Tibial nerve (tissue), 4 donors: ENCODE data around the gene PRRT4. TPM values are rescaled to one million over a fixed set of nuclear protein-coding genes. Genes with fewer than 3 reads are reported as not detected.

Source experiments
- DNase-seq, 2 donors: peaks; one replicate each; pipeline ENCODE4 v3.0.0-alpha.2; 2019; ENCODE audit warnings: low spot score in 2 of 2
- H3K27ac ChIP-seq, 4 donors: fragments of 200-600 bp; sonication (generic) in 3 of 4; one replicate each; pipeline ENCODE4 v1.5.1; 2017 to 2019; ENCODE audit warnings: mild to moderate bottlenecking in 1 of 4
- H3K27me3 ChIP-seq, 2 donors: fragments of 200-600 bp; sonication (generic) in 1 of 2; one replicate each; pipeline versions ENCODE4 v1.5.1 to v1.6.0; 2017 to 2019
- H3K36me3 ChIP-seq, 3 donors: fragments of 200-600 bp; sonication (generic); one replicate each; pipeline ENCODE4 v1.5.1; 2018 to 2019
- H3K4me1 ChIP-seq, 4 donors: fragments of 200-600 bp; sonication (generic) in 3 of 4; one replicate each; pipeline ENCODE4 v1.5.1; 2017 to 2019
- H3K4me3 ChIP-seq, 4 donors: fragments of 200-600 bp; sonication (generic) in 3 of 4; one replicate each; pipeline ENCODE4 v1.5.1; 2017 to 2019; ENCODE audit warnings: mild to moderate bottlenecking in 1 of 4, moderate library complexity in 1 of 4
- H3K9me3 ChIP-seq, 4 donors: fragments of 200-600 bp; sonication (generic) in 3 of 4; one replicate each; pipeline ENCODE4 v1.5.1; 2017 to 2019
- CTCF ChIP-seq, 5 experiments: fragments of 200-600 bp in 3 of 5; fragments of 450-650 bp in 2 of 5; sonication (generic) in 3 of 5; IDR thresholded peaks; one replicate each; pipeline ENCODE4 v1.5.1; 2016 to 2019; ENCODE audit warnings: antibody characterized with exemption in 5 of 5, mild to moderate bottlenecking in 3 of 5, moderate library complexity in 2 of 5
- EP300 ChIP-seq, 2 donors: sonication (generic); formaldehyde crosslinking; IDR thresholded peaks; one replicate each; pipeline ENCODE4 v1.6.1; 2017; ENCODE audit warnings: antibody characterized with exemption in 2 of 2, mild to moderate bottlenecking in 1 of 2
- POLR2A ChIP-seq, 2 donors: fragments of 450-650 bp; IDR thresholded peaks; one replicate each; pipeline ENCODE4 v1.6.1; 2017; ENCODE audit warnings: antibody characterized with exemption in 2 of 2, mild to moderate bottlenecking in 2 of 2, moderate library complexity in 2 of 2
- WGBS, 2 donors: methylation state at CpG; one replicate each; pipeline ENCODE4 v1.1.5; 2018; 5-methylcytosine and 5-hydroxymethylcytosine counted together
- total RNA-seq, 4 donors: library from RNA; depleted of rRNA; stranded (reverse); fragments of >200 nt; gene quantifications; one replicate each; pipeline ENCODE4 v1.1.0, GENCODE V29; 2016

Gene PRRT4
- total RNA-seq, 4 donors from 2014 or later = 0.78 to 6.6 (median 2.6) TPM

GRCh38 chr7:128363261-128363721, 1.8 kb upstream of the PRRT4 start:
- H3K4me3 ChIP-seq = no peak overlapping the region
- no peak for DNase-seq
- H3K27me3 ChIP-seq = peaks cover 0 to 50% of the 10 kb centered on the region in 2 donors
- peaks cover 0 to 23% (median 7%) of the 10 kb centered on the region in 4 donors for H3K4me1 ChIP-seq
- H3K36me3 ChIP-seq = no peaks in the 10 kb centered on the region
- no peak for TF ChIP-seq POLR2A (IDR thresholded peaks at IDR 0.05)
- no peak for TF ChIP-seq CTCF (IDR thresholded peaks at IDR 0.05)
- no peak for TF ChIP-seq EP300 (IDR thresholded peaks at IDR 0.05)
- H3K9me3 ChIP-seq = no peaks in the 10 kb centered on the region
- WGBS, 2 donors = 78 to 82% methylated on average over 6 of the region's 6 CpGs
- H3K27ac ChIP-seq = no peak overlapping the region

DNA sequence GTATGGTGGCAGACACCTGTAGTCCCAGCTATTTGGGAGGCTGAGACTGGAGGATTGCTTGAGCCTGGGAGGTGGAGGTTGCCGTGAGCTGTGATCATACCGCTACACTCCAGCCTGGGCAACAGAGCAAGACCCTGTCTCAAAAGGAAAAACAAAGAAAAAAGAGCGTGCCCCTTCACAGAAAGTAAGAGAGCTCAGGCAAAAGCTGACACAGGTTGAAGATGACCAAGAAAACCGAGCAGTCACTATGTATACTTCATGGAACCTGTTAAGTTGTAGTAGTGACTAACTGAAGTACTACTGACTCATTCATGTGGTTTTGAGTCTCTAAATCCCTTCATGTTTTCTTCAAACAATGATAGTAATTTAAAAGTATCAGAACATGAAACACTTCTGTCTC, 1.2 kb upstream of the PRRT4 start:
- H3K27ac ChIP-seq = no peak overlapping the region
- H3K27me3 ChIP-seq = peaks cover 0 to 45% of the 10 kb centered on the region in 2 donors
- no peaks in the 10 kb centered on the region for H3K36me3 ChIP-seq
- H3K4me3 ChIP-seq = no peak overlapping the region
- H3K9me3 ChIP-seq = no peaks in the 10 kb centered on the region
- DNase-seq = no peak
- TF ChIP-seq CTCF (IDR thresholded peaks at IDR 0.05) (no peak), EP300 (IDR thresholded peaks at IDR 0.05) (no peak), POLR2A (IDR thresholded peaks at IDR 0.05) (no peak)
- peaks cover 0 to 23% (median 7%) of the 10 kb centered on the region in 4 donors for H3K4me1 ChIP-seq
- WGBS, 2 donors = 75 to 86% methylated on average over 4 of the region's 4 CpGs

DNA sequence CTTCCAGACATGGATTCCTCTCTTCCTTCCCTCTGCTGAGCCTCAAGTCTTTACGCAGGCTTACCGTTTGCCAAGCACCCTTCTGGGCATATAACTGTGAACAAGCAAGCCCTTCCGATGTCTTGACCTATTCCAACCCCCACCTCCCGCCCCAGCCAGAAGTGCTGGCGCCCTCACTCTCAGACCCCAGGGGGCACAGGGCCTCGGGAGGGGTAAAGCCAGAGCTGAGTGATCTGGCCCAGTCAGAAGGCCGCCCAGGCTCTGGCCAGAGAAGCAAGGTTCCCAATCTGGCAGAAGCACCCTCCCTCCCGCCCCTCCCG, 1.2 kb downstream of the PRRT4 start:
- H3K27ac ChIP-seq = no peak overlapping the region
- peaks cover 0 to 23% (median 7%) of the 10 kb centered on the region in 4 donors for H3K4me1 ChIP-seq
- H3K27me3 ChIP-seq = peaks cover 0 to 33% of the 10 kb centered on the region in 2 donors
- H3K36me3 ChIP-seq = no peaks in the 10 kb centered on the region
- 24 to 25% methylated on average over 8 to 9 of the region's 9 CpGs for WGBS, 2 donors
- H3K4me3 ChIP-seq = peak overlapping the region in 3 of 4 donors; percentile 4 to 60 (median 39)
- no peaks in the 10 kb centered on the region for H3K9me3 ChIP-seq
- no peak for DNase-seq
- TF ChIP-seq EP300 (IDR thresholded peaks at IDR 0.05) = no peak
- TF ChIP-seq CTCF (IDR thresholded peaks at IDR 0.05) = no peak
- TF ChIP-seq POLR2A (IDR thresholded peaks at IDR 0.05) = no peak

DNA sequence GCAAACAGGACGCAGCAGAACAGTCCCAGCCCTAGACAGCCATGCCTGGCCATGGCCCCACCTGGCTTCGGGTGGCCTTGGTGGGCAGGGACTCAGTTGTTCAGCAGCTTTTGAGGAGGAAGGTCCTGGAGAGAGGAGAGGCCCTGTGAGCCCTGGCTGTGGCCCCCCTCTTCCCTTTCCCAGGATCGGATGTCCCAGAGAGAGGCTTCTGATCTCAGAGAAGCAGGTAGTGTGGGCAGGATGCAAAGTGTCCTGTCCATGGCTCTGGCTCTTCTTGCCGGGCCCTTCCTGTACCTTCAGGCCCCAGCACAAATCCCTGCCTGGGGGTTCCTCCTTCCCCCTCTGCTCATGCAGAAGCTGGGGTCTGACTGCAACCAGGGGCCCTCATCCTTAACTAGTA, 1.6 kb downstream of the PRRT4 start:
- Histone ChIP-seq H3K27ac (no peak overlapping the region), H3K4me1 (peaks cover 0 to 23% (median 7%) of the 10 kb centered on the region in 4 donors), H3K4me3 (no peak overlapping the region), H3K9me3 (no peaks in the 10 kb centered on the region), H3K27me3 (peaks cover 0 to 30% of the 10 kb centered on the region in 2 donors), H3K36me3 (no peaks in the 10 kb centered on the region)
- TF ChIP-seq EP300 (IDR thresholded peaks at IDR 0.05) (no peak), POLR2A (IDR thresholded peaks at IDR 0.05) (no peak), CTCF (IDR thresholded peaks at IDR 0.05) (no peak)
- 79 to 86% methylated on average over 4 of the region's 4 CpGs for WGBS, 2 donors
- DNase-seq = no peak

DNA sequence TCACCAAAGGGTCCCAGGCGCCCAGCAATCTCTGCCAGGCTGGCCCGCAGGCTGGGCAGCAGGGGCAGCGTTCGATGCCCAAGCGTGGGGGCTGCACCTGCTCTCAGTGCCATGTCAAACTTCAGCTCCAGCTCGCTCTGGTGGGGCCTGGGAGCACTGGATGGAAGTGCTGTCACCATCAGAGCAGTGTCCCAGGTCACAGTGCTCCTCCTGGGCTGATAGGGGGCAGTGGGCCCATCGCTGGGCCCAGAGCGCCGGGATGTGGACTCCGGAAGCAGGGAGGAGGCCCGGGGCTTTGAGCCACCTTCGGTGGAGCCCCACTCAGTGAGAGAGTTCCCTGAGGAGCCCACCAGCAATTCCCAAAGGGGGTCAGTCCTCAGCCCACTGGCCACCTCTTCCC, 2.2 kb downstream of the PRRT4 start:
- H3K4me3 ChIP-seq = no peak overlapping the region
- H3K36me3 ChIP-seq = no peaks in the 10 kb centered on the region
- peaks cover 0 to 23% (median 7%) of the 10 kb centered on the region in 4 donors for H3K4me1 ChIP-seq
- peaks cover 0 to 36% of the 10 kb centered on the region in 2 donors for H3K27me3 ChIP-seq
- 89 to 91% methylated on average over 7 to 12 of the region's 12 CpGs for WGBS, 2 donors
- no peak overlapping the region for H3K27ac ChIP-seq
- no peak for DNase-seq
- no peaks in the 10 kb centered on the region for H3K9me3 ChIP-seq
- TF ChIP-seq CTCF (IDR thresholded peaks at IDR 0.05) (no peak), POLR2A (IDR thresholded peaks at IDR 0.05) (no peak), EP300 (IDR thresholded peaks at IDR 0.05) (no peak)
